EH (cell line): ENCODE data around the gene MYG1.
A peak's percentile ranks its signal among the peaks of the same experiment; 100 is the strongest.

Experiments used
- DNase-seq: peaks from one replicate; pipeline ENCODE4 v3.0.0-alpha.2; 2015; ENCODE audit warnings: low read depth

Gene MYG1

DNA sequence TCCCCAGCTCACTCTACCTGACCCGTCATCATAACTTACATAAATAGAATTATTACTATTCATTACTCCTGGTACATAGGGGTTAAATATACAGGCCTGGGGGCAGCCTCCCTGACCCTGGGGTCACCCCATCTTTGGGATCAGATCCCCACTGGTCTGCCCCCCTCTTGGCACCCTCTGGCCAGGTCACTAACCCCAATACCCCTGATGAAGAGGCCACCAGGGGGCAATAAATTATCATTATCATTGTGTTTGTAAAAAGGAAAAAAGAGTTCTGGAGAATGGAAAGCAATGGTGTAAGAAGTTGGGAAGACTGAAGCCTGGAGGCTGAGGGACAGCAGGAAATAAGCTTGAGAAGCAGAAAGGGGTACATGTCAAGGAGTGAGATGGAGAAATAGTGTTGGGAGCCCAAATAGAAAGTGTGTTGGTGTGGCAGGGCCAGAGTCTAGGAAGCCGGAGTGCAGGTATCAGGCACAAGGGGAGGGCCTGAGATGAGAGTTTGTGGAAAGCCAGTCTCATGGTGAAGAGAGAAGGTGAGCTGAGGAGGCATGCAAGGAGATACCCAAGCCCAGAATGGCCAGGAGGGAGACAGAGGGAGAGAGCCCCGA lies 28.0 kb downstream of the MYG1 start:
- peak; percentile 34 for DNase-seq

GRCh38 chr12:53328043-53328435 lies 28.5 kb downstream of the MYG1 start:
- no peak for DNase-seq

GRCh38 chr12:53330671-53331070 lies 31.2 kb downstream of the MYG1 start:
- DNase-seq, result peak; percentile 33

DNA sequence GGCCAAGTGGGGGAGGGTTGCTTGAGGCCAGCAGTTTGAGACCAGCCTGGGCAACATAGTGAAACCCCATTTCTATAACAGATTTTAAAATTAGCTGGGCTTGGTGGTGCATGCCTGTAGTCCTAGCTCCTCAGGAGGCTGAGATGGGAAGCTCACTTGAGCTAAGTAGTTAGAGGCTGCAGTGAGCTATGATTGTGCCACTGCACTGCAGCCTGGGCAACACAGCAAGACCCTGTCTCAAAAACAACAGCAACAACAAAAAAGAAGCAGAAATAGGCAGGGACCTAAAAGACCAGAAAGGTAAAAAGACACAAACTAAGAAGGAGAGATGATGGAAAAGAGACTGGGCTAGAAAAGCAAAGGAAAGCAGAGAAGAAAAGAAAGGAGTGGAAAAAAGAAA lies 32.8 kb downstream of the MYG1 start:
- DNase-seq, result peak; percentile 13

- DNase-seq, result no peak
These were observed 33.2 kb downstream of the MYG1 start for GRCh38 chr12:53332744-53333143.

DNA sequence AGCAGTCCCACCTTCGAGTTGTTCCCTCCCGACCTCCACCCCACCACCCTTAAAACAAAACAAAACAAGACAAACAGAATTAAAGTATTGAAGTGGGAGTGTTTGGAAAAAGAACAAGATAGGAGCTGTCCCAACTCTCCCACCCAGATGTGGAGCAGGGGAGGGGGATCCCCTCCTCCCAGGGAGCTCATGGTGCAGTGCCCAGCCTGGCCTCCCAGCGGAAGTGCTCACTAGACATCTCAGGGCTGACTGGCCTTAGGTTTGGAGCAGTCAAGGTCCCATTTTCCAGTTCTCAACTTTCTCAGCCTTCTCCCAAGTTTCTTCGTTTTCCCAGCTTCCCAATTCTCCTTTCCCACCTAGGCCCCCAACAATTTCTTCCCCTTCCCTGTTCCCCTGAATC lies 33.8 kb downstream of the MYG1 start:
- DNase-seq, result no peak

GRCh38 chr12:53333845-53334244 lies 34.4 kb downstream of the MYG1 start:
- no peak for DNase-seq

- DNase-seq, result no peak
These were observed 35.3 kb downstream of the MYG1 start for GRCh38 chr12:53334822-53335221.

- DNase-seq, result peak; percentile 10
These were observed 36.7 kb downstream of the MYG1 start, which contains the start of gene SP7 for GRCh38 chr12:53336181-53336681. Gene SP7, minus strand, starts transcription at chr12:53336354. Its CDS starts 708 bp downstream, at chr12:53335646.

GRCh38 chr12:53338017-53338416 lies 38.5 kb downstream of the MYG1 start:
- no peak for DNase-seq

DNA sequence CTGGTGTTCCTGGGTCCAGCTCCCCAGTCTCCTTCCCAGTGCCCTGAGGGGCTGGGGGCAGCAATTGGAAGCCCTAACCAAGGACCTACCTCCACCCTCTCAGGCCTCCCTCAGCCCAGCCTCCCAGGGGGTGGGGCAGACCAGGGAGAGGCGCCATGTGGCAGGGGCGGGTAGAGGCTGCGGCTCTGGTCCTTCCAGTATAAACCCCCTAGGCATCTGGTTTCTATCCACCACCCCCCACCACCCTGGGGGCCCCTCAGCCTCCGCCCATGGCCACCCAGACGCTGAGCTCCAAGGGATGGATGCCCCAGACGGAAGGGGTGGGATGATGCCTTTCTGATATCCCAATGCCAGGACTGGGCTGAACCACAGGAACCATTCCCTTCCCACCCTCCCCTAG lies 39.4 kb downstream of the MYG1 start:
- no peak for DNase-seq

DNA sequence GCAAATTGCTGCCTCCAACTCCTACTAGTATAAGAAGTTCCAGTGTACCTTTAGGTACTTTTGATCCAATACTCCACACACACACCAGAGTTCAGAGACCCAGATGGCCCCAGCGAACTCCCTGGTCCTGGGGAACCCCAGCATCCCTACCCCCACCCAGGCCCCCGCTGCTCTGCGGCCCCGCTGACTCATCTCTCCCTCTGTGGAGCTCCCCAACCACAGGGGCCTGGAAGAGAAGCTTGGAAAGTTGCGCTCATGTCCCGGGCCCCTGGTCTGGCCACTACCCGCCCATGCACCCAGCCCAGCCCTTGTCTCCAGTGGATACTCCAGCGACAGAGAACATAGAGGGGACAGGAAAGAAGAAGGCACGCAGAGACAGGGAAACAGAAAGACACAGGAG lies 40.9 kb downstream of the MYG1 start:
- DNase-seq, result no peak

- DNase-seq, result no peak
These were observed 44.0 kb downstream of the MYG1 start for GRCh38 chr12:53343449-53343848.

GRCh38 chr12:53343969-53344368 lies 44.5 kb downstream of the MYG1 start:
- DNase-seq, result no peak

- no peak for DNase-seq
These were observed 45.0 kb downstream of the MYG1 start for GRCh38 chr12:53344487-53344823.

DNA sequence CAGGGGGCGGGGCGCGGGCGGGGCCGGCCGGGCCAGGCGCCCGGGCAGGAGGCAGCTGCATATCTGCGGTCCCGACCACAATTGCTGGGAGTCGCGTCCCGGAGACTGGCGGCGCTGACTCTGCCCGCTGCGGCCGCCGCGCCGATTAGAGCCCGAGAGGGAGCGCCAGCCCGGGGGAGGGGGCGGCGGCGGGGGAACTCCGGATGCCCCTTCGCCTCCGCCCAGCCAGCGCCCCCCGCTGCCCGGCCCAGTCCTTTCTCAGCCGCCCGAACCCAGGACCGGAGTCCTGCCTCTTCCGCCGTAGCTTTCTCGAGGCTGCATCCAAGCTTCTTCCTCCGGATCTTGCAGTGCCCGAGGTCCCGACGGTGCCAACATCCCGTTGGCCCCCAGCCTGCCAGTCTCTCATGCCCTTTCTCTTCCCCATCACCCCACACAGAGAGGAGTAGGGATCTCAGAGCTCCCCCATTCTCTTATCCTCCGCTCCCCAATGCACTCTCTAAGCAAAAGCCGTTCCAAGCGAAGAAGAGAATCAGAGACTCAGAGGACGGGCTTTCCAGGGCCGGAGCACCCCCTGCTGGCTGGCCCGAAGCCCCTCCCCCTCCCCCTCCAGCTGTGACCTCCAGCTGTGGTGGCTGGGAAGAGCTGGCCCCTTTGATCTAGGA lies 45.5 kb downstream of the MYG1 start:
- peak; percentile 78 for DNase-seq

GRCh38 chr12:53345486-53346188 lies 46.1 kb downstream of the MYG1 start:
- peak; percentile 58 for DNase-seq

DNA sequence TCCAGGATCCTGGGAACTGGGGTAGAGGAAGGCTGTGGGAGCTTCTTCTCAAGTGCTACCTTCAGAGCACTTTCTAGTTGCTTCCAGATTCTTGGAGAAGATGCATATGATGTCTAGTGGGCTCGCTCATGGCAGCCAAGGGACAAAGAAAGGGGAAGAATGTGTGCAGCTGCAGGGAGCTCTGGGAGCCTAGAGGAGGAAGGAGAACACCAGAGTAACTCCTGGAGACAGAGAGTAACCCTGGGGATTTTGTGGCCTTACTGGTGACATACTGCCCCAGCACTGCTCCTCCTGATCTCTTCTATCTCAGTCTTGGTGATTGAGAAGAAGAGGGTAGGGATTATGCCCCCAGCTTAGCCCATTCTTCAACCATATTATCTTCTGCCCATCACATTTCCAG lies 47.0 kb downstream of the MYG1 start:
- no peak for DNase-seq

GRCh38 chr12:53347905-53348304 lies 48.4 kb downstream of the MYG1 start:
- DNase-seq, result no peak

DNA sequence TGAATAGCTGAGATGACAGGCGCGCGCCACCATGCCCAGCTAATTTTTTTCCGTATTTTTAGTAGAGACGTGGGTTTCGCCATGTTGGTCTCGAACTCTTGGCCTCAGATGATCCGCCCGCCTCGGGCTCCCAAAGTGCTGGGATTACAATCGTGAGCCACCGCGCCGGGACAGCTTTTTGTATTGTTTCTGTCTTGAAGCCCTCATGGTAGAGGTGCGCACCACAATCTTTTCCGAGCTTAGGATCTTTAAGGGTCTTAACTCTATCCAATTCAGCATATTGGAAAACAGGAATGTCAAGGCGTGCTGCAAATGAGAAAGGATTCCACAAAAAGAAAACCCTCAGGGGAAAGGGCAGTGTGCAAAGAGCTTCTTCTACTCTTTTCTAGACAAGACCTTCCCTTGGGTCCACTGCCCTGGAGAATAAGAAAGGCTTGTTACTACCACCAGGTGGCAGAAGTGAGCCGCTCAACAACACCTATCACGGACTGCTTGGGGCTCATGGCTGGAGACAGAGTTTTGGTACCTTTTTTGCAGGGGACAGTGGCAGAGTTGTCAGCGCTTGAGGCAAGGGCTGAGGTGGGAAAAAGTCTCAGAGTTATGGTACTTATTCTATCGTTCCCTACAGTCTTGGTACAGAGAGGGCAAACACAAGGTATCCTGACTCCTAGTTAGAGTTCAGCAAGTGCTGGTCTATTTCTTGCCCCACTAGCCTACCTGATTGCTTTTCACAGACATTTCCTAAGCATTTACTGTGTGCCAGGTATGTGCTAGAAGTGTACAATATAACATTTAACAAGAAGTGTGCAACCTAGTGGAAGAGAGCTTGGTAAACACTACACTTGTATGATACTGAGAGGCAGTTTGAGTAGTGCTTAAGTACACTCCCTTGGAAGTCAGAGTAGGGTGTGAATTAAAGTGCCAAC lies 53.1 kb downstream of the MYG1 start:
- peak; percentile 87 for DNase-seq

- DNase-seq, result no peak
These were observed 53.8 kb downstream of the MYG1 start for GRCh38 chr12:53353257-53353655.

- no peak for DNase-seq
These were observed 55.6 kb downstream of the MYG1 start for GRCh38 chr12:53355121-53355520.
